ENCODE data around the gene MXI1. TPM values are rescaled to one million over a fixed set of nuclear protein-coding genes. Genes with fewer than 3 reads are reported as not detected.

The MXI1 gene
- total and polyA plus RNA-seq, 2 experiments from 2014 or later: 5.1 to 8.5 TPM

DNA sequence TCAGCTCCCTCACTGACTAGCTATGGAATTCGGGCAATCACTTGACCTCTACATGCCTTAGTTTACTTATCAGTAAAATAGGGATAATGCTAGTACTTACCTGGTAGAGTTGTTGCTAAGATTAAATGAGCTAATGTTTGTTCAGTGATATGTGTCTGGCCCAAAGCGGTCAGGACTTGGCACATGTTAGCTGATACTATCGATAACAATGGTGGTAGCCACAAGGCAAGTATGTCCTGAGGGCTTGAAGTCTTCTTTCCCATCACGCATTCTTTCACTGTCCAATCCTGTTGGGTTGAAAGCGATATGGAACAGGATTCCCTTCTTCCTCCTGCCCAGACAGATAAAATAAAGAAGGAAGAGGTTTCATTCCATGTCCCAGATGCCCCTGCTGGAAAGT is 25.5 kb upstream of the MXI1 start:
- Mint-ChIP-seq H3K27ac (no peak overlapping the region), H3K27me3 (ENCODE audit: insufficient read depth, low read depth, poor library complexity) (peaks cover 11% of the 10 kb centered on the region), H3K9me3 (peaks cover 2% of the 10 kb centered on the region; the same call in 1 of the 3 replicates), H3K4me3 (no peak overlapping the region), H3K4me1 (peaks cover 5% of the 10 kb centered on the region; the same call in 1 of the 3 replicates), H3K36me3 (ENCODE audit: low read depth) (no peaks in the 10 kb centered on the region)
- Histone ChIP-seq H3K4me2 (no peak overlapping the region), H3K27ac (ENCODE audit: low read depth) (no peak overlapping the region), H2AFZ (no peak overlapping the region), H3K27me3 (ENCODE audit: insufficient read depth) (peaks cover 29% of the 10 kb centered on the region), H4K20me1 (replicated peaks; ENCODE audit: insufficient read depth) (no peaks in the 10 kb centered on the region), H3K9me2 (ENCODE audit: insufficient read depth) (no peaks in the 10 kb centered on the region), H3K36me3 (ENCODE audit: insufficient read depth) (no peaks in the 10 kb centered on the region), H3K4me1 (ENCODE audit: insufficient read depth) (no peaks in the 10 kb centered on the region), H3F3A (replicated peaks; ENCODE audit: low read depth) (0 out of 2 replicates have a peak, but pooled peaks cover 3% of the 10 kb centered on the region), H3K4me3 (no peak overlapping the region), H3K79me2 (replicated peaks; ENCODE audit: insufficient read depth) (no peaks in the 10 kb centered on the region)
- ATAC-seq: no peak
- DNase-seq (ENCODE audit: low spot score): no peak
- TF ChIP-seq ZNF331 (CRISPR knock-in tag; IDR thresholded peaks at IDR 0.05; ENCODE audit: low read depth) (no peak), CTCF (conservative IDR thresholded peaks at IDR 0.05; ENCODE audit: low read depth in 2 of 2) (no peak), ZNF114 (CRISPR knock-in tag; IDR thresholded peaks at IDR 0.05) (no peak), STAT1 (IDR thresholded peaks at IDR 0.05; ENCODE audit: unreplicated experiment) (no peak), NANOG (IDR thresholded peaks at IDR 0.05; ENCODE audit: borderline replicate concordance) (no peak), EZH2phosphoT487 (IDR thresholded peaks at IDR 0.05; ENCODE audit: unreplicated experiment) (no peak), CREB1 (CRISPR knock-in tag; IDR thresholded peaks at IDR 0.05; ENCODE audit: low read depth) (no peak), REST (IDR thresholded peaks at IDR 0.05; ENCODE audit: unreplicated experiment) (no peak)
- TF ChIP-seq, protein P1, sequence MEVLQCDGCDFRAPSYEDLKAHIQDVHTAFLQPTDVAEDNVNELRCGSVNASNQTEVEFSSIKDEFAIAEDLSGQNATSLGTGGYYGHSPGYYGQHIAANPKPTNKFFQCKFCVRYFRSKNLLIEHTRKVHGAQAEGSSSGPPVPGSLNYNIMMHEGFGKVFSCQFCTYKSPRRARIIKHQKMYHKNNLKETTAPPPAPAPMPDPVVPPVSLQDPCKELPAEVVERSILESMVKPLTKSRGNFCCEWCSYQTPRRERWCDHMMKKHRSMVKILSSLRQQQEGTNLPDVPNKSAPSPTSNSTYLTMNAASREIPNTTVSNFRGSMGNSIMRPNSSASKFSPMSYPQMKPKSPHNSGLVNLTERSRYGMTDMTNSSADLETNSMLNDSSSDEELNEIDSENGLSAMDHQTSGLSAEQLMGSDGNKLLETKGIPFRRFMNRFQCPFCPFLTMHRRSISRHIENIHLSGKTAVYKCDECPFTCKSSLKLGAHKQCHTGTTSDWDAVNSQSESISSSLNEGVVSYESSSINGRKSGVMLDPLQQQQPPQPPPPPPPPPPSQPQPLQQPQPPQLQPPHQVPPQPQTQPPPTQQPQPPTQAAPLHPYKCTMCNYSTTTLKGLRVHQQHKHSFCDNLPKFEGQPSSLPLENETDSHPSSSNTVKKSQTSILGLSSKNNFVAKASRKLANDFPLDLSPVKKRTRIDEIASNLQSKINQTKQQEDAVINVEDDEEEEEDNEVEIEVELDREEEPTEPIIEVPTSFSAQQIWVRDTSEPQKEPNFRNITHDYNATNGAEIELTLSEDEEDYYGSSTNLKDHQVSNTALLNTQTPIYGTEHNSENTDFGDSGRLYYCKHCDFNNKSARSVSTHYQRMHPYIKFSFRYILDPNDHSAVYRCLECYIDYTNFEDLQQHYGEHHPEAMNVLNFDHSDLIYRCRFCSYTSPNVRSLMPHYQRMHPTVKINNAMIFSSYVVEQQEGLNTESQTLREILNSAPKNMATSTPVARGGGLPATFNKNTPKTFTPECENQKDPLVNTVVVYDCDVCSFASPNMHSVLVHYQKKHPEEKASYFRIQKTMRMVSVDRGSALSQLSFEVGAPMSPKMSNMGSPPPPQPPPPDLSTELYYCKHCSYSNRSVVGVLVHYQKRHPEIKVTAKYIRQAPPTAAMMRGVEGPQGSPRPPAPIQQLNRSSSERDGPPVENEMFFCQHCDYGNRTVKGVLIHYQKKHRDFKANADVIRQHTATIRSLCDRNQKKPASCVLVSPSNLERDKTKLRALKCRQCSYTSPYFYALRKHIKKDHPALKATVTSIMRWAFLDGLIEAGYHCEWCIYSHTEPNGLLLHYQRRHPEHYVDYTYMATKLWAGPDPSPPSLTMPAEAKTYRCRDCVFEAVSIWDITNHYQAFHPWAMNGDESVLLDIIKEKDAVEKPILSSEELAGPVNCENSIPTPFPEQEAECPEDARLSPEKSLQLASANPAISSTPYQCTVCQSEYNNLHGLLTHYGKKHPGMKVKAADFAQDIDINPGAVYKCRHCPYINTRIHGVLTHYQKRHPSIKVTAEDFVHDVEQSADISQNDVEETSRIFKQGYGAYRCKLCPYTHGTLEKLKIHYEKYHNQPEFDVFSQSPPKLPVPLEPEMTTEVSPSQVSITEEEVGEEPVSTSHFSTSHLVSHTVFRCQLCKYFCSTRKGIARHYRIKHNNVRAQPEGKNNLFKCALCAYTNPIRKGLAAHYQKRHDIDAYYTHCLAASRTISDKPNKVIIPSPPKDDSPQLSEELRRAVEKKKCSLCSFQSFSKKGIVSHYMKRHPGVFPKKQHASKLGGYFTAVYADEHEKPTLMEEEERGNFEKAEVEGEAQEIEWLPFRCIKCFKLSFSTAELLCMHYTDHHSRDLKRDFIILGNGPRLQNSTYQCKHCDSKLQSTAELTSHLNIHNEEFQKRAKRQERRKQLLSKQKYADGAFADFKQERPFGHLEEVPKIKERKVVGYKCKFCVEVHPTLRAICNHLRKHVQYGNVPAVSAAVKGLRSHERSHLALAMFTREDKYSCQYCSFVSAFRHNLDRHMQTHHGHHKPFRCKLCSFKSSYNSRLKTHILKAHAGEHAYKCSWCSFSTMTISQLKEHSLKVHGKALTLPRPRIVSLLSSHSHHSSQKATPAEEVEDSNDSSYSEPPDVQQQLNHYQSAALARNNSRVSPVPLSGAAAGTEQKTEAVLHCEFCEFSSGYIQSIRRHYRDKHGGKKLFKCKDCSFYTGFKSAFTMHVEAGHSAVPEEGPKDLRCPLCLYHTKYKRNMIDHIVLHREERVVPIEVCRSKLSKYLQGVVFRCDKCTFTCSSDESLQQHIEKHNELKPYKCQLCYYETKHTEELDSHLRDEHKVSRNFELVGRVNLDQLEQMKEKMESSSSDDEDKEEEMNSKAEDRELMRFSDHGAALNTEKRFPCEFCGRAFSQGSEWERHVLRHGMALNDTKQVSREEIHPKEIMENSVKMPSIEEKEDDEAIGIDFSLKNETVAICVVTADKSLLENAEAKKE (CRISPR knock-in tag; IDR thresholded peaks at IDR 0.05): no peak
- TF ChIP-seq, protein P2, sequence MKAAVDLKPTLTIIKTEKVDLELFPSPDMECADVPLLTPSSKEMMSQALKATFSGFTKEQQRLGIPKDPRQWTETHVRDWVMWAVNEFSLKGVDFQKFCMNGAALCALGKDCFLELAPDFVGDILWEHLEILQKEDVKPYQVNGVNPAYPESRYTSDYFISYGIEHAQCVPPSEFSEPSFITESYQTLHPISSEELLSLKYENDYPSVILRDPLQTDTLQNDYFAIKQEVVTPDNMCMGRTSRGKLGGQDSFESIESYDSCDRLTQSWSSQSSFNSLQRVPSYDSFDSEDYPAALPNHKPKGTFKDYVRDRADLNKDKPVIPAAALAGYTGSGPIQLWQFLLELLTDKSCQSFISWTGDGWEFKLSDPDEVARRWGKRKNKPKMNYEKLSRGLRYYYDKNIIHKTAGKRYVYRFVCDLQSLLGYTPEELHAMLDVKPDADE (IDR thresholded peaks at IDR 0.05): no peak

All from GM23338 (cell line).